Stimulated activated CD8-positive, alpha-beta memory T cell treated with anti-CD3 and anti-CD28 coated beads, Interleukin-4, amount 100 ng/mL, for 24 hours (primary cell): Measurements from ENCODE around the gene SLC17A9.

Experiments
- DNase-seq: peaks from one replicate; pipeline ENCODE4 v3.0.0-alpha.2; 2020; ENCODE audit warnings: low read depth

Gene SLC17A9

DNA sequence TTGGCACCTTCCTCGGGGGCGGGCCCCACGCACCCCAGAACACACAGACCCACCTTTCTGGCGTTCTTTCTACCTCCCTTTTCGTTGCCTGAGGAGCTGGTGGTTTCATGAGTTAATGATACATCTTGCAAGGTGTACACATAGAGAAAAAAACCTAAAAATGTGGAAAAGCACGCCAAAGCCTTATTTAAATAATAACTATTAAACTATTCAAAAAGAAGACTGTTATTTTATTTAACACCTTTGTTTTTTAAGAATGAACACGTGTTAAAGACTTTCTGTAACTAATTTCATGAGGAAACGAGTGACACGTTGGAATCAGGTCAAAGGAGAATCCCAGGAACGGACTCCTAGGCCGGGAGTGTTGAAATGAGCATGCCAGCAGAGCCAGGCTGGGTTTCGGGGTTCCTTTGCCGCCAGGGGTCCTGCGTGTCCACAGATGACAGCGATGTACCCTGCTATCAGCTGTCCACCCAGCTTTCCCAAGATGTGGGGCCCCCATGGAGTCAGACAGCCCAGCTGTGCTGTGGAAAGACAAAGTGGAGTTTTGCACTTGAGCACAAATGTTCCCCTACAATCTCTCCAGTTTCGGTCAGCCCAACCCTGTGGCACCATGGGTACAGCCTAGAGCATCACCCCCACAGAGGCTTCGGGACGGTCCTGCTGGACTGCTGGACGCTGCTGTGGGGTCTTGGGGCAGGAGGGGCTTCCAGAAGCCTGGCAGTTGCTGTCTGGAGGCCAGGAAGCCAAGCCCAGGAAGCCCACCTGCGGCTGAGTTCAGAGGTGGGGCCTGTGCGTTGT, 16.1 kb downstream of the SLC17A9 start:
- DNase-seq = no peak

DNA sequence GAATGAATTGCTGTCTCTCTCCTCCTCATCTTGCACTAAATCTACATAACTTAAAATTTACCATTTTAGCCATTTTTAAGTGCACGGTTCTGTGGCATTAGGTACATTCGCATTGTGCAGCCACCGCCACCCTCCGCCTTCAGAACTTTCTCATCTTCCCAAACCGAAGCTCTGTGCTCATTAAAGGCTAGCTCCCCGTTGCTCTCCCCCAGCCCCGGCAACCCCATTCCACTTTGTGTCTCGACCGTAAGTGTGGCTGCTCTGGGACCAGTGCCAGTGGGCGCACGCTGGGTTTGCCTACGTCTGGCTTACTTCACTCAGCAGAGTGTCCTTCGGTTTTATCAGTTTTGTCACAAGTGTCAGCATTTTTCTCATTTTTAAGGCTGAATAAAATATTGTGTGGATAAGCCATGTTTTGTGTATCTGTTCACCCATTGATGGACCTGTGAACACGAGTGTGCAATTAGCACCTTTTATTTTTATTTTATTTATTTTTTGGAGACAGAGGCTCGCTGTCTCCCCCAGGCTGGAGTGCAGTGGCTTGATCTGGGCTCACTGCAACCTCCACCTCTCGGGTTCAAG, 16.8 kb downstream of the SLC17A9 start:
- DNase-seq = no peak

DNA sequence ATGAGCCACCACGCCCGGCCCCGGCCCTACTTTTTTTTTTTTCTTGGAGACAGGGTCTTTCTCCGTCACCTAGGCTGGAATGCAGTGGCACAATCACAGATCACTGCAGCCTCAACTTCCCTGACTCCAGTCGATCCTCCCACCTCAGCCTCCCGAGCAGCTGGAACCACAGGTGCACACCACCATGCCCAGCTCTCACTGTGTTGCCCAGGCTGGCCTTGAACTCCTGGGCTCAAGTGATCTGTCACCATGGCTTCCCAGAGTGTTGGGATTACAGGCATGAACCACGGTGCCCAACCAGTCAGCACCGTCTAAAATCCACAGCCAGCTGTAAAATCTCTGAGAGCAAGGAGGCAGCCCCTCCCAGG, 17.4 kb downstream of the SLC17A9 start:
- no peak for DNase-seq

DNA sequence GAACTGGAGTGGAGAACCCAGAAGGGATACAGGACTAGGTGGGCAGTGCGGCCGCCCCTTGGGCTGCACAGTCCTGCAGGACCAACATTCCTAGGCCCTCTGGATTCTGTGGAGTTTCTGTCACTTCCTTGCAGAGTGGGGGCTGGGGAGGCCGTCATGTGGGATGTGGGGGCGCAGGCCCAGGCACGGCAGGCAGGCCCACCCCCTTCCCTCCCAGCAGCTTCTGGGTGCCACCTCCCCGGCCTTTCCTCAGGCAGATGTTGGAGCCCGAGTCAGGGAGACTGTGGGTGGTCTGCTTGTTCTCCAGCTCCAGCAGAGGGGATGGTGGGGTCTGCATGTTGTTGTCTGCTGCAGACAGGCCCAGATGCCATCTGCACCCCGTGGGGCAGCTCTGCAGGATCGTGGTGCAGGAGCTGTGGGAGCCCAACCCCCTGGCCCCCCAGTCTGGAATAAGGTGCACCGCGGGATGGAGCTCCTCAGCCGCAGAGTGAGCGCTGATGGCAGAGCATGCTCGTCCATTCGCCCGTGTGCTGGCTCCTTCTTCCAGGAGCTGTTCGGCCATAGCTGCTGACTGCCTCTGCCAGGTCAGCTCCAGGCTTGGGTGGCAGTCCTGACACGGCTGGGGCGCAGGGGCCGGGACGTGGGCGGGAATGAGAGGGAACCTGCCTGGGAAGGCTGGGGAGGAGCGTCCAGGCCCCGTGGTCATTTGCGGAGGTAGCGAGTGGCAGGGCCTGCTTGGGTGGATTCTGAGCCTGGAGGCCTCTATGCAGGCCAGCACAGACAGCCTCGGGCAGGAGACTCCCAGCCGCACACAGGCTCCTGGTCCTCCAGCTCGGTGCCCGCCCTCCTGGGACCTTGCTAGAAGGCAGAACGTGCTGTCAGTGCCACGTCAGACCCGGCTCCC, 18.1 kb downstream of the SLC17A9 start:
- no peak for DNase-seq

DNA sequence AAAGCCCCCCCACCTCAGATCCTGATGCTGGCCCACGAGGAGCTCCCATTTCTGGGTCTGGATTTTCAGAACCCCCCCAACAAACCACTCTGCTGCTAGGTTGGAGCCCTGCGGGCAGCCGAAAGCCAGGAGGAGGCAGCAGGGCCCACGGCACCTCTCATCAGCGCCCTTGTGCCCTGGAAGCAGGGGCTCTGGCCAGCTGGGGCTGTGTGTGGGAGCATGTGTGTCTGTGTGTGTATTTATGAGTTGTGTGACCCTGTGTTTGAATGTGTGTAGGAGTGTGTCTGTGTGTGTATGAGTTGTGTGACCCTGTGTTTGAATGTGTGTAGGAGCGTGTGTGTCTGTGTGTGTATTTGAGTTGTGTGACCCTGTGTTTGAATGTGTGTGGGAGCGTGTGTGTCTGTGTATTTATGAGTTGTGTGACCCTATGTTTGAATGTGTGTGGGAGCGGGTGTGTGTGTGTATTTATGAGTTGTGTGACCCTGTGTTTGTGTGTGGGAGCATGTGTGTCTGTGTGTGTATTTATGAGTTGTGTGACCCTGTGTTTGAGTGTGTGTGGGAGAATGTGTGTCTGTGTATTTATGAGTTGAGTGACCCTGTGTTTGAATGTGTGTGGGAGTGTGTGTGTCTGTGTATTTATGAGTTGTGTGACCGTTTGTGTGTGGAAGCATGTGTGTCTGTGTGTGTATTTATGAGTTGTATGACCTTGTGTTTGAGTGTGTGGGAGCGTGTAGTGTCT, 18.9 kb downstream of the SLC17A9 start:
- DNase-seq = no peak

DNA sequence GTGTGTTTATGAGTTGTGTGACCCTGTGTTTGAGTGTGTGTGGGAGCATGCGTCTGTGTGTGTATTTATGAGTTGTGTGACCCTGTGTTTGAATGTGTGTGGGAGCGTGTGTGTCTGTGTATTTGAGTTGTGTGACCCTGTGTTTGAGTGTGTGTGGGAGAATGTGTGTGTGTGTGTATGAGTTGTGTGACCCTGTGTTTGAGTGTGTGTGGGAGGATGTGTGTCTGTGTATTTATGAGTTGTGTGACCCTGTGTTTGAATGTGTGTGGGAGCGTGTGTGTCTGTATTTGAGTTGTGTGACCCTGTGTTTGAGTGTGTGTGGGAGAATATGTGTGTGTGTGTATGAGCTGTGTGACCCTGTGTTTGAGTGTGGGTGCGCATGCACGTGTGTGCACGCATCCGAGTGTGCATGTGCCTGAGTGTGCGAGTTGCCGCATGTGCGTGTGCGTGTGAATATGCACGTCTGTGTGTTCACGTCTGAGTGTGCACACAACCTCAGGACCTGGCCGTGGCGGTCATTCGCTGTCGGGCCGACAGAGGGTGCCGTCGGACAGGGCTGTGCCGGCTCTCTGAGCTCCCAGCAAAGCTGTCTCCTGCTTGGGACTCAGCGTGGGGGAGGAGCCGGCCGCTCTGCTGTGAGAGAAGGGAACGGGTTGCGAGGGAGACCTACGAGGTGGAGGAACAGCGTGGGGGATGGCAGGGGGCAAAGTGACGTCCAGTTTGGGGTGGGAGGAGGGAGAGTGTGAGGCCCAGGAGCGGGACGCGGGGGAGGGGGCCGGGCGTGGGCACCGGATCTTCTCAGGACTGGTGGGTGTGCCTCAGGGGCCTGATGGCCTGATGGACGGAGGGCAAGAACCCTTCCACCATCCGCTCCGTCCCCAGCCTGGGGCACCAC, 19.7 kb downstream of the SLC17A9 start:
- peak; percentile 78 for DNase-seq

DNA sequence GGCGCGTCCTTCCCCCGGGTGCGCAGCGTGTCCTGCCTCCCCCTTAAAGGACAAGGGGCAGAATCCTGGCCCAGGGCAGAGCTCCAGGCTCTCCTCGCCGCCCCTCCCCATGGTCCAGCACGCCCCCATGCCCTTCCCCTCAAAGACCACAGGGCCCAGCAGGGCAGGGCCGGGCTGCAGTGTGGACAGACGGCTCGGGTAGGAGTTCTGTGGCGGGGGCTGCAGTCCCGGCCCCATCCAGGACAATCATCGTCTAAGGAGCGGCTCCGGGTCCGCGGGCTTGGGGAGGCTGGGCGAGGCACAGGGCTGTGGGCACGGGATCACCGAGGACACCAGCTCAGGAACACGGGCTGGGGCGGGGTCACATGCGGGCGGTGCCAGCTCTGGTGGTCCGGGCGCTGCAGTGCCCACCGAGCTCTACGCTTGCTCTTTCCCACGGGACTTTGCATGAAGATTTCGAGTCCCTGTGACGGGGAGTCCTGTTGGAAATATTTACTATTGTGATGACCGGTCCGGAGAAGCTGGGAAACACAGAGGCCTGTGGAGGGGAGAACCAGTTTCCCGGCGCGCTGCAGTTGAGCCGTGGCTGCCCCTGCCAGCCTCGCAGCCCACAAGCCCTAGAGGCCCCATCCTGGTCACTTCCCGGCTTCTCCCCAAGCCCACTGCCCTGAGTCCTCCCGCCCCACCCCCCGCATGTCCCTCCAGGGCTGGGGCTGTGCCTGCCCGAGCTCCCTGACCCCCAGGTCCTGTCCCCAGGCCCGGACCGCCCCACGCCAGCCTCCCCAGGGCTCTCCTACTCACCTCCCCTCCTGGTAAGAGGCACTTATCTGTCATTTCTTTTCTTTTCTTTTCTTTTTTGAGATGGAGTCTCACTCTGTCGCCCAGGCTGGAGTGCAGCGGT, 20.6 kb downstream of the SLC17A9 start:
- no peak for DNase-seq

DNA sequence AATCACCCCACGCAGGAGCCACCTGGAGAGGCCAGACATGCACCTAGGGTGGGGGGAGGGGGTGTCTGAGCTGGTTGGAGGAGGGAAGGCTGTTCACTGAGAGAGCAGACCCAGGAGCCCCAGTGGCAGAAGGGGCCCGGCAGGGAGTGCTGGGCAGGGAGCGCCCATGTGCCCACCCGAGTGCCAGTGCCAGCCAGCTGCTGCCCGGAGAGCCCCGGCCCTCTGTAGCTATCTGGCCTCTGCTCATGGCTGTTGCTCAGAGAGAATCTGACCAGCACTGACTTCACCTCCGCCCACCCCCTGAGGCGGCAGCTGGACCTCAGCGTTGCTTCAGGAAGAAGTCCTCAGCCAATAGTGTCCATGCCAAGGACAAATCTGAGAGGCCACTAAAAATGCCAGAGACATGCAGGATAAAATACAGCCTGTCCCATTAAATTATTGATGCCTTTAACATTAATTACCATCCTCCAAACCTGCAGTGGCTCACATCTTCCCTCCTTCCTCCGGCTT, 22.8 kb downstream of the SLC17A9 start:
- DNase-seq = no peak

DNA sequence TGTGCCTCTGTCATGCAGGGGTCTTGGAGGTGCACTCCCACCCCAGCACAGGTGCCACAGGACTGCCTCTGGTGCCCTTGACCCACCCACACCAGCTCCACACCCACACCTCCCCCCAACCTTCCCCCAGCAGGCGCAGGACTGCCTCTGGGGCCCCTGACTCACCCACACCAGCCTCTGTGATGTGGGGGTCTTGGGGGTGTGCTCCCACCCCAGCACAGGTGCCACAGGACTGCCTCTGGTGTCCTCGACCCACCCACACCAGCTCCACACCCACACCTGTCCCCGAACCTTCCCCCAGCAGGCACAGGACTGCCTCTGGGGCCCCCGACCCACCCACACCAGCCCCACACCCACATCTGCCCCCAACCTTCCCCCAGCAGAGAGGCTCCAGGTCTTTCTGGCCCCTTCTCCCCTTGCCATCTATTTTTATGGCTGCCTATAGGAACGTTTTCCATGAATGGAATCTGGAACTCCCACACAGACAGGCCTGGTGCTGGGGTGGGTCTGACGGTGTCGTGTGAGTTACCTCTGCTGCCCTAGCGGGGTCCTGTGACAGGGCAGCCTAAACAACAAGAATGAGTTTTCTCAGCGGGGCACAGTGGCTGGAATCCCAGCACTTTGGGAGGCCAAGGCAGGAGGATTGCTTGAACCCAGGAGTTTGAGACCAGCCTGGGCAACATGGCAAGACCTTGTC, 23.5 kb downstream of the SLC17A9 start:
- DNase-seq = no peak

DNA sequence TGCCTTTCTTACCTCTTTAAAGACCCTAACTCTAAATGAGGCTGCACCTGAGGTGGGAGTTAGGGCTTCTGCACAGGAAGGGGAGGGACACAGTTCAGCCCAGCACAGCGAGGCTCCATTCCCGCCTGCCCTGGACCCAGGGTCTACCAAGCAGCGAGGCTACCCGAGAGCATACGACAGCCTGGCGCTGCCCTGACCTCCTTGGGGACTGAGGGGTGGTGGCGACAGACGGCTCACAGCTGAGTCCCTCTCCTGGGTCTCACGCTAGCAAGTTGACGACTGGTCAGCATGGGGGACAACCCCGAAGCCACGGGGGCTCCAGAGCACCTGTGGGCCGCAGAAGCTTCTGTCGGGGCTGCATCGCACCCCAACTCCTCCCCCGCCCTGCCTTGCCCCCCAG, 24.4 kb downstream of the SLC17A9 start:
- DNase-seq = no peak

DNA sequence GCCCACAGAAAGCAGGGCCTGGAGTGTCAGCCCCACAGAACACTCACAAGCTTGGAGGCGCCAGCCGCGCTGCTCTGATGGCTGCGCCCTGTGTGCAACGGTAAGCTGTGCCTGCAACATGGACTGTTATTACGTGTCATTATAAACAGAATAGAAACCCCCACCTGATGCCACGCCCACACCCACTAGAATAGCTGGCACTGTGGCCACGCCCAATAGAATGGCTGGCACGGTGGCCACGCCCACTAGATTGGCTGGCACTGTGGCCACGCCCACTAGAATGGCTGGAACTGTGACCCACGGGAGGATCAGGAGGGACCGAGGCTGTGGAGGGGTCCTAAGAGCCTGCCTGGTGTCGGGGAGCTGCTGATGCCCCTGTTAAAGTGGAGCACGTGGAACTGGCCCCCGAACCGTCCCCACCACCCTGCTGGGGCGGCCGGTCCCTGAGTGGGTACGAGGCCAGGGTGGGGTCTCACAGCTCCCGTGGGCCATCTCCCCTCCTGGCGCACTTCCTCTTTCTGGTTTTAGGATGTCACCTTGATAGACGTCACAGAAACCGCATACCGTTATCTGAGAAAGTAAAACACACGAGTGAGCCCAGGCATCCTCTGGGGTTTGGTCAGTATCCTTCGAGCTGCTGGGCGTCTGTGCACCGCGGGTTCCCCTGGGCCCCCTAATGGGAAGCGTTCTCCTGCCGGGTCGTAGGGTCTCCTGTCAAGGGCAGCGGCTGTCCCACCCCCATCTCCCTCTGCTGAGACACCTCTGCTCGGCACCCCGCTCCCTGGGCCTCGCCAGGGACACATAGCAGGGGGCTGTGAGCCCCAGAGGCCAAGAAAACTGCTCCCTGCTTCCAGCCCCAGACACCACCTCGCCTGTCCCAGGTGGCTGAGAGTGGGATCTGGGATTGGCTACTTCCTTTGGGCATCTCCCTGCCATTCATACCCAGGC, 25.4 kb downstream of the SLC17A9 start:
- DNase-seq = peak; percentile 45

DNA sequence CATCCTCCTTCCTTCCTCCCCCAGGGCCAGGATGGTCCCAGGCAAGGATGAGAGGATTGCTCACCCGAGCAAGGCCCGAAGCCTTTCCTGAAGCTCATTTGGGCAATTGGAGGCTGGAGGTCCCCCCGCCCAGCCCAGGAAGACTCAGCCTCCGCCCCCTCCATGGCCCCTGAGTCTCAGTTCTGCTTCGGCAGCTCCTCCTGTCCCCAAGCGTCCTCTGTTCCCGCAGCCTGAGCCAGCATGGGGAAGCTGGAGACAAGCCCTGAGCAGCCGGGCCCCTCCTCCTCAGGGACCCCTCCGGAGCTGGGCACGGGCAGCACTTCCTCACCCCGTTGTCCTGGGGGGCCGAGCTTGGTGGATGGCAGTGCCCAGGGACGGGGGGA, 26.0 kb downstream of the SLC17A9 start:
- no peak for DNase-seq

DNA sequence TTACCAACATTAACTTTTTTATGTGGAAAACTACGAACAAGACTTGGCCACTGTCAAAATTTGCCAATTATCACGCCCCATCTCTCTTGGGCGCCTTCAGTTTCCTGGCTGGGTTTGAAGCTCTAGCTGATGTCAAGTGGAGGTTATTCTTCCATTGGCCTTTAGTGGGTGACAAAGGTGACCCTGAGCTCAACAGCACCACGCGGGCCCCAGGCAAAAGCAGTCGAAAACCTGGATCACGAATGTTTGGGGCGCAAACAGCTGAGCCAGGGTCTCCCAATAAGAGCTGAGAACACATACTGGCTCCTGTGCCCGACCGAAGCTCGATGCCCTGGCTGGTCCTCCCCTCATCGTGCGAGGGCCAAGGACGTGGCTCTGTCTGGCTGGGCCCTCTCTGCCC, 26.8 kb downstream of the SLC17A9 start:
- no peak for DNase-seq

DNA sequence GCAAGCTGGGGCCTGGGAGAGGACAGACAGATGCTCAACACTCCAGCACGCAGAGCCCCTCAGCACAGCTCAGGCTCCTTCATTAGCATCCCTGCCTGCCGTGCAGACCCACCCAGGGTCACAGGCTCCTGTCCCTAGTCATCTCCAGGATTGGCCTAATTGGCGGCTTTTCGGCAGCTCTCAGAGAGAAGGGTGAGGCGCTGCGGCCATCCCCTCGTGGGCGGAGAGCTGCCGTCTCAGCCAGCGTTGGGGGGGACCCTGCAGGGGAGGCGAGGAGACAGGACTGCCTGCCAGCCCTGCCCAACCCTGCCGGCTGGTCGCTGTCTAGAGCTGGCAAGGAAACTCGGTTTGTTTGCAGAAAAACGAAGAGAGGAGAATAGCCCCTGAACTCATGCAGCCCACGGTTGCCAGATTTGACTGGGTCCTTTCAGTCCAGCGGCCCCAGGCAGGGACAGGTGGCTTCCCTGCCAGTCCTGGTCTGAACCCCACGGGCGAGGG, 27.4 kb downstream of the SLC17A9 start:
- no peak for DNase-seq

DNA sequence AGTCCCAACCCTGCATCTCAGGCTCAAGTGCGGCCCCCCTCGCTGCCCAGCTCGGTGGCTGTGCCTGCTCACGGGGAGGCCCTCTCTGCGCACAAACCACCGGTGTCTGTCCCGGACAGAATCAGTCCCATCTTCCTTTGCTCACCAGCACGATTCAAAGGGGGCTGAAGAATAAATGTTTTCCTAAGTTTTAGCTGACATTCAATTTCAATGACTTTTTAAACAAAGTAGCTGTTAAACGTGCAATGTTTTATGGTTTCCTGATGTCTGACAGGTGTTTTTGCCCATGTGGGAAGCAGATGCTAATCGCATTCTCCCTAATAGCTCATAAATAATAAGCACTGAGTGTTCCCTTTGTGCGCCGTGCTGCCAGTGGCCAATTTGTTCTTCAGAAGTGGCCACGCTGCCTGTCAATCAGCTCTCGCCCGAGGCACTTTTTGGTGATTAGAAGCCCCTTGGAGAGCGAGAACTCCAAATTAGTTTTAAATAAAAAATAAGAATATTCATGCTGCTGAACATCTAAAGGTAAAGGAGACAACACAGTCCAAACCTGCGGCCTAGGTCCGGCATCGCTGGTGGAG, 28.0 kb downstream of the SLC17A9 start:
- no peak for DNase-seq

DNA sequence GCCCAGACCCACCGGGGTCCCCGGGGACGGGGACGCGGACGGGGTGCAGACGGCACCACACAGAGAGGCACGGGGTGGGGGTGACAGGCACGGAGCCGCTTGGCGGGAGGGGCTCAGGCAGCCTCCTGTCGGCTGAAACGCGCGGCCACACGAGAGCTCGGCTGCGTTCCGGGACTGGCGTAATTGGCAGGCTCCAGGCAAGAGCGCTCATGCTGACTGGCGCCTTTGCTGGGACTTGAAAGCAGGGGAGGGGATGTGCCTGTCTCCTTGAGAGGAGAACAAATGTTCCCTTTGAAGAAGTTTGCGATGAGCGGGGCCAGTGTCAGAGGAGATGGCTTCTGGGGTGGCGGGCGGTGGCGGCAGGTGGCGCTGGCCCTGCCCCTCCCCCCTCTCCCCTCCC, 28.5 kb downstream of the SLC17A9 start:
- no peak for DNase-seq
